K562 (cell line): Measurements from ENCODE around the gene B4GALT7. TPM values are rescaled to one million over a fixed set of nuclear protein-coding genes. Genes with fewer than 3 reads are reported as not detected.

Experiments used
- BHLHE40 ChIP-seq: IDR thresholded peaks from 2 replicates; pipeline ENCODE4 v1.6.1; 2011; ENCODE audit warnings: low read length, improper control_type of control experiment
- C11orf30 ChIP-seq: fragments of 450-650 bp; IDR thresholded peaks from 2 replicates; pipeline ENCODE4 v1.6.1; 2016; ENCODE audit warnings: low read depth, mild to moderate bottlenecking
- FUS ChIP-seq: fragments of 200-400 bp; formaldehyde crosslinking; optimal IDR thresholded peaks from 2 replicates; pipeline ENCODE3; 2017; ENCODE audit warnings: low read depth, low read length
- GTF2F1 ChIP-seq: IDR thresholded peaks from 2 replicates; pipeline ENCODE4 v1.6.1; 2011; ENCODE audit warnings: low read depth, low read length, improper control_type of control experiment
- KHSRP ChIP-seq: fragments of 450-650 bp; IDR thresholded peaks from 2 replicates; pipeline ENCODE4 v1.6.1; 2017
- KLF1 ChIP-seq: fragments of 450-650 bp; IDR thresholded peaks from 2 replicates; pipeline ENCODE4 v1.6.1; 2016; ENCODE audit warnings: missing genetic modification characterization, missing compliant biosample characterization
- RB1 ChIP-seq: fragments of 450-650 bp; IDR thresholded peaks from 2 replicates; pipeline ENCODE4 v1.6.1; 2017; ENCODE audit warnings: low read depth, mild to moderate bottlenecking
- SRSF7 ChIP-seq: fragments of 200-400 bp; formaldehyde crosslinking; optimal IDR thresholded peaks from 2 replicates; pipeline ENCODE3; 2017; ENCODE audit warnings: mild to moderate bottlenecking, low read depth, low read length
- TGIF2 ChIP-seq: sonication (generic); formaldehyde crosslinking; IDR thresholded peaks from 2 replicates; pipeline ENCODE4 v1.8.1; 2022; ENCODE audit warnings: mild to moderate bottlenecking, missing genetic modification reagents, moderate library complexity
- TOE1 ChIP-seq, 2 experiments: fragments of 450-650 bp in 1 of 2; sonication (generic) in 1 of 2; formaldehyde crosslinking in 1 of 2; IDR thresholded peaks; 2 replicates each; pipeline versions ENCODE4 v1.7.1 to v1.8.0; 2016 to 2022; ENCODE audit warnings: borderline replicate concordance in 2 of 2, mild to moderate bottlenecking in 2 of 2, antibody characterized with exemption in 1 of 2, inconsistent platforms in 1 of 2, low read depth in 1 of 2, missing genetic modification reagents in 1 of 2, moderate library complexity in 1 of 2
- XRCC3 ChIP-seq: fragments of 450-650 bp; IDR thresholded peaks from 2 replicates; pipeline ENCODE4 v1.6.1; 2017; ENCODE audit warnings: mild to moderate bottlenecking, moderate library complexity
- YBX1 ChIP-seq: fragments of 450-650 bp; IDR thresholded peaks from 2 replicates; pipeline ENCODE4 v1.7.1; 2016; ENCODE audit warnings: mild to moderate bottlenecking
- ZNF133 ChIP-seq: fragments of 250-450 bp; sonication (Bioruptor Pico); IDR thresholded peaks from 2 replicates; pipeline ENCODE4 v1.4.0; 2020; ENCODE audit warnings: mild to moderate bottlenecking
- ZNF197 ChIP-seq: fragments of 200-800 bp; sonication (Bioruptor generic); IDR thresholded peaks from 2 replicates; pipeline ENCODE4 v1.6.1; 2016; ENCODE audit warnings: low read depth, missing genetic modification characterization, missing compliant biosample characterization
- ZNF699 ChIP-seq: fragments of 250-450 bp; sonication (Bioruptor Pico); IDR thresholded peaks from 2 replicates; pipeline ENCODE4 v1.8.0; 2021; ENCODE audit warnings: mild to moderate bottlenecking, moderate library complexity; ENCODE audit not compliant: insufficient replicate concordance
- ZNF76 ChIP-seq: fragments of 250-450 bp; sonication (Bioruptor Pico); IDR thresholded peaks from 2 replicates; pipeline ENCODE4 v1.4.0; 2020; ENCODE audit warnings: mild to moderate bottlenecking, moderate library complexity, borderline replicate concordance
- polyA plus RNA-seq, 8 experiments: library from polyadenylated mRNA; depleted of rRNA in 4 of 8; stranded (reverse) in 5 of 8; unstranded in 3 of 8; fragments of >200 nt; fragmentation: Nextera tagmentation in 2 of 8; fragmentation: Illumina TruSeq in 1 of 8; extraction: Ambion mirVana in 2 of 8; extraction: Trizol in 1 of 8; gene quantifications; 2 replicates each; pipeline versions ENCODE4 v1.2.1 to v1.2.3, GENCODE V29; 2011 to 2014; ENCODE audit warnings: inconsistent platforms in 1 of 8, missing spikeins in 1 of 8
- total RNA-seq, 7 experiments: library from RNA; depleted of rRNA in 6 of 7; stranded (reverse); fragments of >200 nt in 6 of 7; fragmentation: Illumina TruSeq in 2 of 7; extraction: Trizol in 2 of 7; gene quantifications; 2 replicates each; pipeline versions ENCODE4 v1.2.1 to v1.2.3, GENCODE V29; 2011 to 2021; ENCODE audit warnings: low replicate concordance in 1 of 7
- TF ChIP-seq, protein P1 (sequence below): sonication (generic); formaldehyde crosslinking; IDR thresholded peaks from 2 replicates; pipeline ENCODE4 v1.8.0; 2022; ENCODE audit warnings: mild to moderate bottlenecking, missing genetic modification reagents
- TF ChIP-seq, protein P2 (sequence below), 2 experiments: fragments of 450-650 bp; formaldehyde crosslinking in 1 of 2; IDR thresholded peaks; 2 replicates each; pipeline versions ENCODE4 v1.4.0 to v1.6.1; 2014 to 2020; ENCODE audit warnings: mild to moderate bottlenecking in 2 of 2, borderline replicate concordance in 1 of 2, low read depth in 1 of 2

Gene B4GALT7
- total and polyA plus RNA-seq, 9 of the 15 experiments (the other 6 are each of a cell fraction or from before 2014, with no cell fraction given): 0.34 to 17.7 (median 9.1) TPM

DNA sequence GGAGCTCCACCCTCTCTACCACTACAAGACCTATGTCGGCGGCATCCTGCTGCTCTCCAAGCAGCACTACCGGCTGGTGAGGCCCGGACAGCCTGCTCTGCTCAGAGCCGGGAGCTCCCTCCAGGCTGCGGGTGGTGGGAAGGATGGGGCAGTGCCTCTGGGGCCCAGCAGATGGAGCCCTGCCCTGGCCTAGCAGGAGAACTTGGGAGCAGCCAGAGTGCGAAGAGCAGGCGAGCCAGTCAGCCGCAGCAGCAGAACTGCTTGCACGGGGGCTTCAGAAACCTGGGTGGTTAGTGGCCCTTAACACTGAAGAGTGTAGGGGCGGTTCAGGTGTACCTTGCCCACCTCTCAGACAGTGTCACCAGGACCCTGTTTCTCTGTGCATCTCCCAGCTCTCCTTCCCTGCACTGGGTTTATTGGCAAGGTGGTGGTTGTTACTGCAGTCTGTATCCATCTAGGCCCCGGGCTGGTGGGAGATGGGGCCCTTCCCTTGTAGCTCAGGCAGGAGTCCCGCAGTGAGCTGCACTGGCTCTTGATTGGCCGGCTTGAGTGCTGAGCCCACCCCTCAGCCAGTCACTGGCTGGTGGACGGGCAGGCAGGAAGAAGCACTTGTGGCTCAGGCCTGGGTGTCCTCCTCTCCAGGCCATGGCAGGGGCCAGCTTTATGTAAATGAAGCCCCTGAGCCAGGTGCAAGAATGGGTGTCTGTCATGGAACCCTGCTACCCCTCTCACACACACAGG is 7.7 kb downstream of the B4GALT7 start (continued):
- no peak for TF ChIP-seq ZNF76
- TF ChIP-seq, protein P1, sequence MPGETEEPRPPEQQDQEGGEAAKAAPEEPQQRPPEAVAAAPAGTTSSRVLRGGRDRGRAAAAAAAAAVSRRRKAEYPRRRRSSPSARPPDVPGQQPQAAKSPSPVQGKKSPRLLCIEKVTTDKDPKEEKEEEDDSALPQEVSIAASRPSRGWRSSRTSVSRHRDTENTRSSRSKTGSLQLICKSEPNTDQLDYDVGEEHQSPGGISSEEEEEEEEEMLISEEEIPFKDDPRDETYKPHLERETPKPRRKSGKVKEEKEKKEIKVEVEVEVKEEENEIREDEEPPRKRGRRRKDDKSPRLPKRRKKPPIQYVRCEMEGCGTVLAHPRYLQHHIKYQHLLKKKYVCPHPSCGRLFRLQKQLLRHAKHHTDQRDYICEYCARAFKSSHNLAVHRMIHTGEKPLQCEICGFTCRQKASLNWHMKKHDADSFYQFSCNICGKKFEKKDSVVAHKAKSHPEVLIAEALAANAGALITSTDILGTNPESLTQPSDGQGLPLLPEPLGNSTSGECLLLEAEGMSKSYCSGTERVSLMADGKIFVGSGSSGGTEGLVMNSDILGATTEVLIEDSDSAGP (CRISPR knock-in tag): no peak
- no peak for TF ChIP-seq KLF1 (tag)
- no peak for TF ChIP-seq C11orf30
- TF ChIP-seq, protein P2, sequence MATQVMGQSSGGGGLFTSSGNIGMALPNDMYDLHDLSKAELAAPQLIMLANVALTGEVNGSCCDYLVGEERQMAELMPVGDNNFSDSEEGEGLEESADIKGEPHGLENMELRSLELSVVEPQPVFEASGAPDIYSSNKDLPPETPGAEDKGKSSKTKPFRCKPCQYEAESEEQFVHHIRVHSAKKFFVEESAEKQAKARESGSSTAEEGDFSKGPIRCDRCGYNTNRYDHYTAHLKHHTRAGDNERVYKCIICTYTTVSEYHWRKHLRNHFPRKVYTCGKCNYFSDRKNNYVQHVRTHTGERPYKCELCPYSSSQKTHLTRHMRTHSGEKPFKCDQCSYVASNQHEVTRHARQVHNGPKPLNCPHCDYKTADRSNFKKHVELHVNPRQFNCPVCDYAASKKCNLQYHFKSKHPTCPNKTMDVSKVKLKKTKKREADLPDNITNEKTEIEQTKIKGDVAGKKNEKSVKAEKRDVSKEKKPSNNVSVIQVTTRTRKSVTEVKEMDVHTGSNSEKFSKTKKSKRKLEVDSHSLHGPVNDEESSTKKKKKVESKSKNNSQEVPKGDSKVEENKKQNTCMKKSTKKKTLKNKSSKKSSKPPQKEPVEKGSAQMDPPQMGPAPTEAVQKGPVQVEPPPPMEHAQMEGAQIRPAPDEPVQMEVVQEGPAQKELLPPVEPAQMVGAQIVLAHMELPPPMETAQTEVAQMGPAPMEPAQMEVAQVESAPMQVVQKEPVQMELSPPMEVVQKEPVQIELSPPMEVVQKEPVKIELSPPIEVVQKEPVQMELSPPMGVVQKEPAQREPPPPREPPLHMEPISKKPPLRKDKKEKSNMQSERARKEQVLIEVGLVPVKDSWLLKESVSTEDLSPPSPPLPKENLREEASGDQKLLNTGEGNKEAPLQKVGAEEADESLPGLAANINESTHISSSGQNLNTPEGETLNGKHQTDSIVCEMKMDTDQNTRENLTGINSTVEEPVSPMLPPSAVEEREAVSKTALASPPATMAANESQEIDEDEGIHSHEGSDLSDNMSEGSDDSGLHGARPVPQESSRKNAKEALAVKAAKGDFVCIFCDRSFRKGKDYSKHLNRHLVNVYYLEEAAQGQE (IDR thresholded peaks at IDR 0.05; ENCODE audit: borderline replicate concordance): peak; percentile 51
- TF ChIP-seq, protein P2 (CRISPR knock-in tag; IDR thresholded peaks at IDR 0.05; ENCODE audit: low read depth): no peak
- no peak for TF ChIP-seq ZNF133 (CRISPR knock-in tag)
- 0 out of 2 replicates have a peak, but pooled peaks have one; percentile 36 for TF ChIP-seq RB1
- TF ChIP-seq XRCC3: no peak
- TF ChIP-seq BHLHE40: 0 out of 2 replicates have a peak, but pooled peaks have one; percentile 22
- no peak for TF ChIP-seq TGIF2
- no peak for TF ChIP-seq SRSF7
- no peak for TF ChIP-seq KHSRP
- TF ChIP-seq ZNF699 (CRISPR knock-in tag): no peak
- TF ChIP-seq ZNF197: no peak
- no peak for TF ChIP-seq FUS
- TF ChIP-seq YBX1: no peak
- TF ChIP-seq TOE1 (IDR thresholded peaks at IDR 0.05; ENCODE audit: borderline replicate concordance): no peak
- TF ChIP-seq TOE1 (CRISPR knock-in tag; IDR thresholded peaks at IDR 0.05; ENCODE audit: borderline replicate concordance, low read depth): no peak
- TF ChIP-seq GTF2F1: no peak
